AG09319 (cell line): Measurements from ENCODE around the gene CCDC127.
"Not testable (repeated sequence)": the region's sequence is repeated elsewhere in the genome, so short reads cannot be mapped to it uniquely, and the experiment has no call there.

Experiments used
- DNase-seq: peaks from one replicate; pipeline ENCODE4 v3.0.0-alpha.2; 2010; ENCODE audit warnings: low read depth; ENCODE audit errors: extremely low read depth
- CTCF ChIP-seq: IDR thresholded peaks from 2 replicates; pipeline ENCODE4 v1.5.1; 2011; ENCODE audit warnings: low read depth, mild to moderate bottlenecking, inconsistent platforms, low read length, moderate library complexity

CCDC127 gene

GRCh38 chr5:252546-252945 lies 34.6 kb upstream of the CCDC127 start:
- no peak for DNase-seq
- no peak for TF ChIP-seq CTCF

- not testable (repeated sequence) for DNase-seq
Measured at GRCh38 chr5:251975-252374, 34.0 kb upstream of the CCDC127 start.

GRCh38 chr5:251538-251937 lies 33.6 kb upstream of the CCDC127 start:
- not testable (repeated sequence) for DNase-seq

- DNase-seq = not testable (repeated sequence)
Measured at GRCh38 chr5:251016-251415, 33.1 kb upstream of the CCDC127 start.

GRCh38 chr5:250396-250795 lies 32.4 kb upstream of the CCDC127 start:
- DNase-seq = not testable (repeated sequence)

- DNase-seq = not testable (repeated sequence)
Measured at GRCh38 chr5:245717-246116, 27.8 kb upstream of the CCDC127 start.

- not testable (repeated sequence) for DNase-seq
Measured at GRCh38 chr5:243683-244367, 25.9 kb upstream of the CCDC127 start.

GRCh38 chr5:241045-241669 lies 23.2 kb upstream of the CCDC127 start:
- not testable (repeated sequence) for DNase-seq

- not testable (repeated sequence) for DNase-seq
Measured at GRCh38 chr5:240550-240949, 22.6 kb upstream of the CCDC127 start.

- DNase-seq = not testable (repeated sequence)
Measured at GRCh38 chr5:237931-238330, 20.0 kb upstream of the CCDC127 start.

GRCh38 chr5:235527-235926 lies 17.6 kb upstream of the CCDC127 start:
- DNase-seq = not testable (repeated sequence)

GRCh38 chr5:234450-234849 lies 16.5 kb upstream of the CCDC127 start:
- DNase-seq = no peak
- TF ChIP-seq CTCF = no peak

GRCh38 chr5:233426-233825 lies 15.5 kb upstream of the CCDC127 start:
- not testable (repeated sequence) for DNase-seq

GRCh38 chr5:231661-232060 lies 13.7 kb upstream of the CCDC127 start:
- no peak for TF ChIP-seq CTCF

More at GRCh38 chr5:231661-232060, 13.7 kb upstream of the CCDC127 start:
- no peak for DNase-seq
